Smooth muscle cell (in vitro differentiated cells): ENCODE measurements around the gene DIS3L2. TPM values are rescaled to one million over a fixed set of nuclear protein-coding genes. Genes with fewer than 3 reads are reported as not detected.

Source experiments
- DNase-seq: peaks from one replicate; lab custom pipeline; 2025; ENCODE audit not compliant: unreplicated experiment; lab: John Stamatoyannopoulos, UW
- H2AFZ ChIP-seq: fragments of 200-600 bp; sonication (generic); 2 replicates; pipeline ENCODE4 v1.6.0; 2016; ENCODE audit warnings: antibody characterized with exemption, low read depth, mild to moderate bottlenecking
- H3F3A ChIP-seq: fragments of 200-600 bp; sonication (generic); 2 replicates; pipeline ENCODE4 v1.6.0; 2017; ENCODE audit warnings: antibody characterized with exemption, low read depth
- H3K27ac ChIP-seq: fragments of 200-600 bp; sonication (generic); 2 replicates; pipeline ENCODE4 v1.5.1; 2016; ENCODE audit warnings: low read depth, mild to moderate bottlenecking
- H3K27me3 ChIP-seq: fragments of 200-600 bp; sonication (generic); 2 replicates; pipeline ENCODE4 v1.6.1; 2016; ENCODE audit warnings: low read depth, mild to moderate bottlenecking
- H3K36me3 ChIP-seq: fragments of 200-600 bp; sonication (generic); 2 replicates; pipeline ENCODE4 v1.5.1; 2016; ENCODE audit warnings: low read depth
- H3K4me1 ChIP-seq: fragments of 200-600 bp; sonication (generic); 2 replicates; pipeline ENCODE4 v1.5.1; 2016; ENCODE audit warnings: low read depth
- H3K4me2 ChIP-seq: fragments of 200-600 bp; sonication (generic); 2 replicates; pipeline ENCODE4 v1.6.0; 2016; ENCODE audit warnings: mild to moderate bottlenecking
- H3K4me3 ChIP-seq: fragments of 200-600 bp; sonication (generic); 2 replicates; pipeline ENCODE4 v1.5.1; 2016; ENCODE audit warnings: mild to moderate bottlenecking
- H3K79me2 ChIP-seq: fragments of 200-600 bp; sonication (generic); 2 replicates; pipeline ENCODE4 v1.6.0; 2016; ENCODE audit warnings: low read depth, mild to moderate bottlenecking
- H3K9ac ChIP-seq: fragments of 200-600 bp; sonication (generic); 2 replicates; pipeline ENCODE4 v1.6.0; 2016; ENCODE audit warnings: low read depth
- H3K9me3 ChIP-seq: fragments of 200-600 bp; sonication (generic); replicated peaks from 2 replicates; pipeline ENCODE4 v1.5.1; 2016; ENCODE audit warnings: low read depth
- H4K20me1 ChIP-seq: fragments of 200-600 bp; sonication (generic); 2 replicates; pipeline ENCODE4 v1.6.0; 2016; ENCODE audit warnings: low read depth
- WGBS: methylation state at CpG from one replicate; pipeline ENCODE4 v1.1.7; 2016; ENCODE audit warnings: low lambda C conversion rate; 5-methylcytosine and 5-hydroxymethylcytosine counted together
- polyA plus RNA-seq: library from polyadenylated mRNA; unstranded; fragments of >200 nt; fragmentation: Nextera tagmentation; extraction: Ambion mirVana; gene quantifications from 2 replicates; pipeline ENCODE4 v1.2.1, GENCODE V29; 2016
- total RNA-seq: library from RNA; depleted of rRNA; stranded (reverse); fragments of >200 nt; gene quantifications from 2 replicates; pipeline ENCODE4 v1.2.3, GENCODE V29; 2014
- TF ChIP-seq, protein P1 (sequence below): fragments of 200-600 bp; sonication (generic); IDR thresholded peaks from 2 replicates; pipeline ENCODE4 v1.5.1; 2017; ENCODE audit warnings: borderline replicate concordance, mild to moderate bottlenecking, antibody characterized with exemption; ENCODE audit not compliant: insufficient read depth, poor library complexity, severe bottlenecking

Gene DIS3L2
- total and polyA plus RNA-seq, 2 experiments from 2014 or later, result 11.4 to 25.2 TPM

DNA sequence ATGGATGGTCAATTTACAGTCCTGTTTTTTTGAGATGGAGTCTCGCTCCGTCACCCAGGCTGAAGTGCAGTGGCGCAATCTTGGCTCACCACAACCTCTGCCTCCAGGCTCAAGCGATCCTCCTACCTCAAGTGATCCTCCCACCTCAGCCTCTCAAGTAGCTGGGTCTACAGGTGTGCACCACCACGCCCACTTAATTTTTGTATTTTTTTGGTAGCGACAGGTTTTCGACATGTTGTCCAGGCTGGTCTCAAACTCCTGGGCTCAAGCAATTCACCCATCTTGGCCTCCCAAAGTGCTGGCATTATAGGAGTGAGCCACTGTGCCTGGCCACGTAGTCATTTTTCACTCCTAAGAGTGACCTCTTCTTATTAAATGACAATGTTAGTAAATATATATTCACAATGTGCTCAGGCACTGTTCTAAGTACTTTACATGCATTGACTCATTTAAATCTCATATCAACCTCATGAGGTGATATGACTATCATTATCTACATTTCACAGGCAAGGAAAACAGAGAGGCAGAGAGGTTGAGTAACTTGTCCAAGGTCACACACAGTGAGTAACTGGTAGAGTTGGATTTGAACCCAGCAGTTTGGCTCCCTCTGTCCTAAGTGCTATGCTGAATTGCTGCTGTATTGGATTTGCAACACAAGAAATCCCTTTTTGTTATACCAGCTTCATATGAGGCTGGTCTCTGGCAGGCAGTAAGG is 5.6 kb upstream of the DIS3L2 start:
- Histone ChIP-seq H3K79me2 (no peaks in the 10 kb centered on the region), H2AFZ (no peak overlapping the region), H3K27me3 (peaks cover 4% of the 10 kb centered on the region), H3K9me3 (no peaks in the 10 kb centered on the region), H3K4me2 (no peak overlapping the region), H3K4me3 (no peak overlapping the region), H3K4me1 (peaks cover 3% of the 10 kb centered on the region), H3K36me3 (no peaks in the 10 kb centered on the region), H3F3A (no peaks in the 10 kb centered on the region), H4K20me1 (no peaks in the 10 kb centered on the region), H3K9ac (no peak overlapping the region), H3K27ac (no peak overlapping the region)
- TF ChIP-seq, protein P1, sequence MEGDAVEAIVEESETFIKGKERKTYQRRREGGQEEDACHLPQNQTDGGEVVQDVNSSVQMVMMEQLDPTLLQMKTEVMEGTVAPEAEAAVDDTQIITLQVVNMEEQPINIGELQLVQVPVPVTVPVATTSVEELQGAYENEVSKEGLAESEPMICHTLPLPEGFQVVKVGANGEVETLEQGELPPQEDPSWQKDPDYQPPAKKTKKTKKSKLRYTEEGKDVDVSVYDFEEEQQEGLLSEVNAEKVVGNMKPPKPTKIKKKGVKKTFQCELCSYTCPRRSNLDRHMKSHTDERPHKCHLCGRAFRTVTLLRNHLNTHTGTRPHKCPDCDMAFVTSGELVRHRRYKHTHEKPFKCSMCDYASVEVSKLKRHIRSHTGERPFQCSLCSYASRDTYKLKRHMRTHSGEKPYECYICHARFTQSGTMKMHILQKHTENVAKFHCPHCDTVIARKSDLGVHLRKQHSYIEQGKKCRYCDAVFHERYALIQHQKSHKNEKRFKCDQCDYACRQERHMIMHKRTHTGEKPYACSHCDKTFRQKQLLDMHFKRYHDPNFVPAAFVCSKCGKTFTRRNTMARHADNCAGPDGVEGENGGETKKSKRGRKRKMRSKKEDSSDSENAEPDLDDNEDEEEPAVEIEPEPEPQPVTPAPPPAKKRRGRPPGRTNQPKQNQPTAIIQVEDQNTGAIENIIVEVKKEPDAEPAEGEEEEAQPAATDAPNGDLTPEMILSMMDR, result no peak
- no peak for DNase-seq
- 92% methylated on average over 8 of the region's 8 CpGs for WGBS

DNA sequence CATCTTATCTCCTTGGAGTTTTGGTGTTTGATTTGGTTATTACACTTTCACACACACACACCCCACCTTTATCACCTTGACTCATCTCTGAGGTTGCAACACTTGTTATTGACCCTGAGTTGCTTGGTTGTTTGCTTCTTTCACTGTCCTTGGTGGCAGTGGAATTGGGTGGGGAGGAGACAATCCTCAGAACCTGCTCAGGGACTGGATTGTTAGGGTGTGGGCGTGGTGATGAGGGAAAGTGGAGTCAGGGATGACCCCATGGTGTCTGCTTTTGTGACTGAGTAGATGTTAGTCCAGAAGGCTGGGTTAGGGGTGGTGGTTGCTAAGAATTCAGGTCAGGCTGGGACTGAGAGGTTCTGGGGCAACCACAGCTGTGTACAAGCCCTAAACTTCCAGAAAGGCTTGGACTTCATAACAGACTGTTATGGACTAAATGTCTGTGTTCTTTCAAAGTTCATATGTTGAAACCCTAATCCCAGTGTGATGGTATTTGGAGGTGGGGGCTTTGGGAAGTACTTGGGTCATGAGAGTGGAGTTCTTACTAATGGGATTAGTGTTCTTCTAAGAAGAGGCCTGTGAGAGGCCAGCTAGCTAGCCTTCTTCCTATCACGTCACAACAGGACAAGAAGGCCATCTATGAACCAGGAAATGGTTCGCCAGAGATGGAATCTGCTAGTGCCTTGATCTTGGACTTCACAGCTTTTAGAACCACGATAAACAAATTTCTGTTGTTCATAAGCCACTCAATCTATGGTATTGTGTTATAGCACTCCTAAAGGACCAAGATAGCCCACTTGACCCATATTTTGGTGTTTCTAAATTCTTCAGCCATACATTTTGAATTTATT is 3.4 kb upstream of the DIS3L2 start:
- Histone ChIP-seq H3F3A (no peaks in the 10 kb centered on the region), H3K79me2 (peaks cover 5% of the 10 kb centered on the region), H3K4me2 (no peak overlapping the region), H3K4me1 (peaks cover 4% of the 10 kb centered on the region), H2AFZ (no peak overlapping the region), H3K9me3 (no peaks in the 10 kb centered on the region), H3K36me3 (no peaks in the 10 kb centered on the region), H3K4me3 (no peak overlapping the region), H3K9ac (no peak overlapping the region), H4K20me1 (no peaks in the 10 kb centered on the region), H3K27me3 (peaks cover 4% of the 10 kb centered on the region), H3K27ac (no peak overlapping the region)
- 78% methylated on average over 4 of the region's 4 CpGs for WGBS
- TF ChIP-seq, protein P1, result no peak
- DNase-seq, result no peak

DNA sequence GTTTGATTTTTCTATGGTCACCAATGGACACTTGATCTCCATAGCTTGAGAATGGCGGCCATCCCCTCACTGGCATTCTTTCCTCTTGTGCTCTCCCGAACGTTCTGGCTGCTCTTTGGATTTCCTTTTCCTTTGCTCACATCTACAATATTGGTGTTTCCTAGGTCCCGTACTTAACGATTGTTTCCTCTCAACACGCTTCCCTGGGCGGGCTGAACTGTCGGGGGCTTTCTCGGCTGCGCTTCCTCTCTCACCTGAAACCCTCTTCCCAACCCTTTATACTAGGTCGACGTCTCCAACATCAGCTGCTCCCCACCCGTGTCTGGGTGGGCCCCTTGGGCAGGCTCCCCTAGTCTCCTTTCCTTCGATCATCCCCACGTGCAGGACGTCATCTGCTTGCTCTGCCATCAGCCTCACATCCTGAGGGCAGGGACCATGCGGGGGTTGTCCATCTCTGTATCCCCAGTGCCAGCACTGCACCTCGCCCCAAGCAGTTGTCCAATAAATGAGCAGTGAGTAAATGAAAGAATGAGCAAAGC is 634 bp upstream of the DIS3L2 start:
- WGBS, result 68% methylated on average over 18 of the region's 18 CpGs
- DNase-seq, result no peak
- peak overlapping the region; percentile 84 for H3K4me2 ChIP-seq
- H3K36me3 ChIP-seq, result no peaks in the 10 kb centered on the region
- peak overlapping the region; percentile 96 for H2AFZ ChIP-seq
- H3K27ac ChIP-seq, result peak overlapping the region; percentile 21
- TF ChIP-seq, protein P1, result no peak
- no peaks in the 10 kb centered on the region for H3K9me3 ChIP-seq
- no peaks in the 10 kb centered on the region for H4K20me1 ChIP-seq
- peaks cover 14% of the 10 kb centered on the region for H3K79me2 ChIP-seq
- H3K27me3 ChIP-seq, result peaks cover 4% of the 10 kb centered on the region
- peaks cover 4% of the 10 kb centered on the region for H3K4me1 ChIP-seq
- H3F3A ChIP-seq, result no peaks in the 10 kb centered on the region
- peak overlapping the region; percentile 66 for H3K9ac ChIP-seq
- peak overlapping the region; percentile 68 for H3K4me3 ChIP-seq
